Stimulated activated CD4-positive, alpha-beta T cell treated with anti-CD3 and anti-CD28 coated beads, Interleukin-12 subunit alpha, Interleukin-12 subunit beta, amount 100 ng/mL, for 24 hours (primary cell): ENCODE results near the gene UBE2C.
"Not testable (repeated sequence)": the region's sequence is repeated elsewhere in the genome, so short reads cannot be mapped to it uniquely, and the experiment has no call there.

Experiments
- DNase-seq, 2 experiments: peaks; one replicate each; pipeline ENCODE4 v3.0.0-alpha.2; 2020; ENCODE audit warnings: low read depth in 2 of 2

UBE2C gene

GRCh38 chr20:45797955-45798354 lies 14.5 kb upstream of the UBE2C start:
- not testable (repeated sequence) for DNase-seq

- DNase-seq = peak in 1 of 2 experiments; percentile 52
Observed at GRCh38 chr20:45798935-45799642, 13.4 kb upstream of the UBE2C start.

- DNase-seq = no peak
Observed at GRCh38 chr20:45801851-45802250, 10.6 kb upstream of the UBE2C start.

- no peak for DNase-seq
Observed at GRCh38 chr20:45810191-45810970, 2.1 kb upstream of the UBE2C start.

- no peak for DNase-seq
Observed at GRCh38 chr20:45813006-45813340, 529 bp downstream of the UBE2C start.

- DNase-seq = no peak
Observed at GRCh38 chr20:45813489-45813888, 1.0 kb downstream of the UBE2C start.

- DNase-seq = no peak
Observed at GRCh38 chr20:45814314-45814713, 1.9 kb downstream of the UBE2C start.

GRCh38 chr20:45816951-45817350 lies 4.5 kb downstream of the UBE2C start:
- DNase-seq = no peak

- no peak for DNase-seq
Observed at GRCh38 chr20:45817376-45818194, 5.1 kb downstream of the UBE2C start.

- DNase-seq = no peak
Observed at GRCh38 chr20:45818239-45818638, 5.8 kb downstream of the UBE2C start.

GRCh38 chr20:45819466-45819865 lies 7.0 kb downstream of the UBE2C start:
- no peak for DNase-seq

GRCh38 chr20:45821947-45822346 lies 9.5 kb downstream of the UBE2C start:
- DNase-seq = no peak

- DNase-seq = no peak
Observed at GRCh38 chr20:45822857-45823256, 10.4 kb downstream of the UBE2C start.

GRCh38 chr20:45823949-45824835 lies 11.7 kb downstream of the UBE2C start:
- DNase-seq = no peak

GRCh38 chr20:45826381-45827019 lies 14.1 kb downstream of the UBE2C start:
- DNase-seq = no peak

GRCh38 chr20:45827030-45827652 lies 14.7 kb downstream of the UBE2C start, which contains the start of gene TNNC2:
TNNC2 (minus strand) TSS chr20:45827312; CDS start chr20:45827248, 64 bp downstream.
- DNase-seq = no peak

GRCh38 chr20:45827712-45828111 lies 15.3 kb downstream of the UBE2C start:
- no peak for DNase-seq

GRCh38 chr20:45828589-45828988 lies 16.1 kb downstream of the UBE2C start:
- DNase-seq = no peak

GRCh38 chr20:45829673-45830106 lies 17.2 kb downstream of the UBE2C start:
- DNase-seq = not testable (repeated sequence)

GRCh38 chr20:45832619-45833018 lies 20.2 kb downstream of the UBE2C start:
- no peak for DNase-seq
